HG03095 (cell line): ENCODE results near the gene ACTR1A.
"Not testable (repeated sequence)": the region's sequence is repeated elsewhere in the genome, so short reads cannot be mapped to it uniquely, and the experiment has no call there.

Experiments
- ATAC-seq: cut with Tn5 transposase; IDR thresholded peaks from one replicate; pipeline ENCODE4 v1.9.1; 2021; ENCODE audit warnings: moderate library complexity; ENCODE audit not compliant: unreplicated experiment

The ACTR1A gene

GRCh38 chr10:102517553-102517952 lies 15.0 kb upstream of the ACTR1A start:
- no peak for ATAC-seq

GRCh38 chr10:102515724-102516123 lies 13.2 kb upstream of the ACTR1A start:
- ATAC-seq, result no peak

GRCh38 chr10:102514487-102515311 lies 12.2 kb upstream of the ACTR1A start:
- no peak for ATAC-seq

- peak; percentile 82 for ATAC-seq
Observed at GRCh38 chr10:102511583-102512274, 9.2 kb upstream of the ACTR1A start.

GRCh38 chr10:102509387-102509786 lies 6.9 kb upstream of the ACTR1A start:
- ATAC-seq, result no peak

- ATAC-seq, result no peak
Observed at GRCh38 chr10:102508506-102508905, 6.0 kb upstream of the ACTR1A start.

- no peak for ATAC-seq
Observed at GRCh38 chr10:102507521-102507920, 5.0 kb upstream of the ACTR1A start.

GRCh38 chr10:102505462-102506115 lies 3.1 kb upstream of the ACTR1A start:
- ATAC-seq, result no peak

- ATAC-seq, result no peak
Observed at GRCh38 chr10:102504976-102505300, 2.4 kb upstream of the ACTR1A start.

- ATAC-seq, result no peak
Observed at GRCh38 chr10:102504179-102504975, 1.9 kb upstream of the ACTR1A start.

GRCh38 chr10:102503264-102504178 lies 1.0 kb upstream of the ACTR1A start, which contains the start of gene SUFU:
Gene SUFU, plus strand, starts transcription at chr10:102503972. Its CDS starts 181 bp downstream, at chr10:102504153.
- ATAC-seq, result peak; percentile 55

GRCh38 chr10:102502029-102502336 lies 529 bp downstream of the ACTR1A start:
- peak; percentile 62 for ATAC-seq

GRCh38 chr10:102501201-102502028 lies 1.1 kb downstream of the ACTR1A start:
- no peak for ATAC-seq

GRCh38 chr10:102500686-102501085 lies 1.8 kb downstream of the ACTR1A start:
- ATAC-seq, result not testable (repeated sequence)

- ATAC-seq, result no peak
Observed at GRCh38 chr10:102499356-102499755, 3.2 kb downstream of the ACTR1A start.

- no peak for ATAC-seq
Observed at GRCh38 chr10:102497545-102497944, 5.0 kb downstream of the ACTR1A start.

GRCh38 chr10:102493771-102494170 lies 8.7 kb downstream of the ACTR1A start:
- ATAC-seq, result no peak

- no peak for ATAC-seq
Observed at GRCh38 chr10:102492983-102493382, 9.5 kb downstream of the ACTR1A start.

- no peak for ATAC-seq
Observed at GRCh38 chr10:102492344-102492939, 10.1 kb downstream of the ACTR1A start.
